ENCODE results near the gene PHACTR3. TPM values are rescaled to one million over a fixed set of nuclear protein-coding genes. Genes with fewer than 3 reads are reported as not detected.
"Not testable (repeated sequence)": the region's sequence is repeated elsewhere in the genome, so short reads cannot be mapped to it uniquely, and the experiment has no call there.

The PHACTR3 gene
- total RNA-seq, 1 donor from 2014 or later, result 8.7 TPM

GRCh38 chr20:59613861-59614260, 9.5 kb downstream of the PHACTR3 start:
- H3K36me3 Mint-ChIP-seq (ENCODE audit: low read depth, unreplicated experiment), result no peaks in the 10 kb centered on the region
- H3K4me3 Mint-ChIP-seq (ENCODE audit: unreplicated experiment), result no peak overlapping the region
- H3K9me3 Mint-ChIP-seq (ENCODE audit: unreplicated experiment), result no peaks in the 10 kb centered on the region
- H3K27me3 Mint-ChIP-seq (ENCODE audit: unreplicated experiment), result peaks cover 7% of the 10 kb centered on the region
- no peak overlapping the region for H3K27ac Mint-ChIP-seq (ENCODE audit: unreplicated experiment)
- peaks cover 6% of the 10 kb centered on the region for H3K4me1 Mint-ChIP-seq (ENCODE audit: unreplicated experiment)
- no peak for TF ChIP-seq CTCF (IDR thresholded peaks at IDR 0.05; ENCODE audit: unreplicated experiment)
- DNase-seq (ENCODE audit: low spot score), result no peak

- no peak for DNase-seq (ENCODE audit: low spot score)
- no peak for TF ChIP-seq CTCF (IDR thresholded peaks at IDR 0.05; ENCODE audit: unreplicated experiment)
- Mint-ChIP-seq H3K9me3 (ENCODE audit: unreplicated experiment) (no peaks in the 10 kb centered on the region), H3K4me3 (ENCODE audit: unreplicated experiment) (no peak overlapping the region), H3K4me1 (ENCODE audit: unreplicated experiment) (no peaks in the 10 kb centered on the region), H3K27ac (ENCODE audit: unreplicated experiment) (no peak overlapping the region), H3K36me3 (ENCODE audit: low read depth, unreplicated experiment) (no peaks in the 10 kb centered on the region), H3K27me3 (ENCODE audit: unreplicated experiment) (peaks cover 5% of the 10 kb centered on the region)
These were observed 10.4 kb downstream of the PHACTR3 start for GRCh38 chr20:59614714-59615113.

- TF ChIP-seq CTCF (IDR thresholded peaks at IDR 0.05; ENCODE audit: unreplicated experiment), result no peak
- Mint-ChIP-seq H3K4me1 (ENCODE audit: unreplicated experiment) (no peaks in the 10 kb centered on the region), H3K9me3 (ENCODE audit: unreplicated experiment) (no peaks in the 10 kb centered on the region)
These were observed 12.0 kb downstream of the PHACTR3 start for GRCh38 chr20:59616306-59616705.

GRCh38 chr20:59617221-59617620, 12.9 kb downstream of the PHACTR3 start:
- TF ChIP-seq CTCF (IDR thresholded peaks at IDR 0.05; ENCODE audit: unreplicated experiment), result no peak
- no peak for DNase-seq (ENCODE audit: low spot score)
- Mint-ChIP-seq H3K36me3 (ENCODE audit: low read depth, unreplicated experiment) (no peaks in the 10 kb centered on the region), H3K27me3 (ENCODE audit: unreplicated experiment) (peaks cover 3% of the 10 kb centered on the region), H3K4me1 (ENCODE audit: unreplicated experiment) (no peaks in the 10 kb centered on the region), H3K9me3 (ENCODE audit: unreplicated experiment) (no peaks in the 10 kb centered on the region), H3K4me3 (ENCODE audit: unreplicated experiment) (no peak overlapping the region), H3K27ac (ENCODE audit: unreplicated experiment) (no peak overlapping the region)

More at GRCh38 chr20:59616306-59616705, 12.0 kb downstream of the PHACTR3 start:
- no peak for DNase-seq (ENCODE audit: low spot score)
- peaks cover 5% of the 10 kb centered on the region for H3K27me3 Mint-ChIP-seq (ENCODE audit: unreplicated experiment)
- H3K27ac Mint-ChIP-seq (ENCODE audit: unreplicated experiment), result no peak overlapping the region
- no peaks in the 10 kb centered on the region for H3K36me3 Mint-ChIP-seq (ENCODE audit: low read depth, unreplicated experiment)
- H3K4me3 Mint-ChIP-seq (ENCODE audit: unreplicated experiment), result no peak overlapping the region

- Mint-ChIP-seq H3K4me3 (ENCODE audit: unreplicated experiment) (no peak overlapping the region), H3K27ac (ENCODE audit: unreplicated experiment) (no peak overlapping the region), H3K4me1 (ENCODE audit: unreplicated experiment) (no peaks in the 10 kb centered on the region), H3K9me3 (ENCODE audit: unreplicated experiment) (no peaks in the 10 kb centered on the region), H3K27me3 (ENCODE audit: unreplicated experiment) (peaks cover 3% of the 10 kb centered on the region), H3K36me3 (ENCODE audit: low read depth, unreplicated experiment) (no peaks in the 10 kb centered on the region)
- DNase-seq (ENCODE audit: low spot score), result no peak
- TF ChIP-seq CTCF (IDR thresholded peaks at IDR 0.05; ENCODE audit: unreplicated experiment), result no peak
These were observed 13.8 kb downstream of the PHACTR3 start for GRCh38 chr20:59618131-59618530.

- H3K9me3 Mint-ChIP-seq (ENCODE audit: unreplicated experiment); H3K36me3 Mint-ChIP-seq (ENCODE audit: low read depth, unreplicated experiment); H3K27me3 Mint-ChIP-seq (ENCODE audit: unreplicated experiment); DNase-seq (ENCODE audit: low spot score); H3K4me1 Mint-ChIP-seq (ENCODE audit: unreplicated experiment); H3K27ac Mint-ChIP-seq (ENCODE audit: unreplicated experiment); H3K4me3 Mint-ChIP-seq (ENCODE audit: unreplicated experiment): not testable (repeated sequence)
These were observed 14.2 kb downstream of the PHACTR3 start for GRCh38 chr20:59618585-59618984.
